OCI-LY7 (cell line): ENCODE results near the gene KRT31. TPM values are rescaled to one million over a fixed set of nuclear protein-coding genes. Genes with fewer than 3 reads are reported as not detected.

Source experiments
- BruUV-seq: library from RNA; stranded (reverse); fragments of 400-500 nt; replicated peaks from 2 replicates; lab custom pipeline; 2021; lab: Mats Ljungman, UMichigan
- CTCF ChIA-PET: fragments of 300-600 bp; sonication (Branson Sonifier 250); formaldehyde crosslinking; loops from one replicate; lab custom pipeline; 2022; ENCODE audit warnings: antibody characterized with exemption; ENCODE audit not compliant: unreplicated experiment; lab: Charles Lee
- POLR2A ChIA-PET: fragments of 300-600 bp; sonication (Branson Sonifier 250); formaldehyde crosslinking; loops from one replicate; lab custom pipeline; 2022; ENCODE audit warnings: antibody characterized with exemption; lab: Charles Lee
- DNase-seq: peaks from one replicate; pipeline ENCODE4 v3.0.0-alpha.2; 2015; ENCODE audit warnings: low spot score
- H2AFZ ChIP-seq: fragments of 200-600 bp; sonication (generic), shearing (Covaris generic); 2 replicates; pipeline ENCODE4 v1.6.1; 2014; ENCODE audit warnings: mild to moderate bottlenecking, antibody characterized with exemption, low read length, moderate library complexity
- H3K27ac ChIP-seq: fragments of 200-600 bp; sonication (generic); 2 replicates; pipeline ENCODE4 v1.5.1; 2014; ENCODE audit warnings: mixed run types, low read depth, mild to moderate bottlenecking, moderate library complexity, low read length, inconsistent platforms; ENCODE audit not compliant: poor library complexity, severe bottlenecking
- H3K36me3 ChIP-seq: fragments of 200-600 bp; sonication (generic); 2 replicates; pipeline ENCODE4 v1.6.1; 2014; ENCODE audit warnings: mild to moderate bottlenecking, antibody characterized with exemption, low read length, moderate library complexity, mixed read lengths; ENCODE audit not compliant: insufficient read depth
- H3K4me1 ChIP-seq: fragments of 200-600 bp; sonication (generic); 2 replicates; pipeline ENCODE4 v1.5.1; 2014; ENCODE audit warnings: mild to moderate bottlenecking, low read length; ENCODE audit not compliant: insufficient read depth, poor library complexity, severe bottlenecking
- H3K4me2 ChIP-seq: fragments of 200-600 bp; sonication (generic); 2 replicates; pipeline ENCODE4 v1.6.1; 2014; ENCODE audit warnings: mild to moderate bottlenecking, low read length
- H3K4me3 ChIP-seq: fragments of 200-600 bp; sonication (generic); 2 replicates; pipeline ENCODE4 v1.5.1; 2014; ENCODE audit warnings: mild to moderate bottlenecking, low read depth, low read length; ENCODE audit not compliant: poor library complexity, severe bottlenecking
- H3K79me2 ChIP-seq: fragments of 200-600 bp; sonication (generic); 2 replicates; pipeline ENCODE4 v1.6.1; 2016; ENCODE audit warnings: low read depth, mild to moderate bottlenecking, low read length, moderate library complexity, mixed read lengths; ENCODE audit not compliant: insufficient read depth
- H3K9me2 ChIP-seq: fragments of 200-600 bp; sonication (generic); 2 replicates; pipeline ENCODE4 v1.6.1; 2016; ENCODE audit warnings: mild to moderate bottlenecking, low read length, mixed read lengths; ENCODE audit not compliant: insufficient read depth
- H3K9me3 ChIP-seq: fragments of 200-600 bp; sonication (generic); 2 replicates; pipeline ENCODE4 v1.6.1; 2014; ENCODE audit warnings: mild to moderate bottlenecking, mixed run types, low read length, mixed read lengths
- H4K20me1 ChIP-seq: fragments of 200-600 bp; sonication (generic); 2 replicates; pipeline ENCODE4 v1.6.1; 2014; ENCODE audit warnings: mild to moderate bottlenecking, antibody characterized with exemption, low read length, moderate library complexity, mixed read lengths; ENCODE audit not compliant: insufficient read depth
- CTCF ChIP-seq: fragments of 200-600 bp; sonication (generic); conservative IDR thresholded peaks from 2 replicates; pipeline ENCODE4 v1.5.1; 2014; ENCODE audit warnings: mild to moderate bottlenecking, antibody characterized with exemption, low read length, moderate library complexity, mixed read lengths
- EZH2phosphoT487 ChIP-seq: fragments of 200-600 bp; sonication (generic); IDR thresholded peaks from 2 replicates; pipeline ENCODE4 v1.6.1; 2018; ENCODE audit warnings: low read depth, borderline replicate concordance, mild to moderate bottlenecking, mixed run types, antibody characterized with exemption, low read length, moderate library complexity, mixed read lengths
- intact Hi-C: fragments of 100-400 bp; cut with micrococcal nuclease; formaldehyde crosslinking; loops from one replicate; pipeline ENCODE4 v1.10.0; 2022; ENCODE audit not compliant: unreplicated experiment
- total RNA-seq, 2 experiments: library from RNA; depleted of rRNA in 1 of 2; stranded (reverse); fragments of >200 nt in 1 of 2; shearing (Covaris generic) in 1 of 2; gene quantifications; 2 replicates each; pipeline ENCODE4 v1.2.3, GENCODE V29; 2014 to 2022

Gene KRT31
- total RNA-seq, 2 experiments from 2014 or later, result not detected

GRCh38 chr17:41369713-41370112 lies 27.7 kb downstream of the KRT31 start, which contains the start of gene KRT33B:
TSS of gene KRT33B (minus strand) at chr17:41369813. CDS start at chr17:41369750, 63 bp downstream.
- Histone ChIP-seq H3K9me2 (no peaks in the 10 kb centered on the region), H3K27ac (no peak within 1 kb of the TSS), H4K20me1 (no peaks in the 10 kb centered on the region), H3K4me2 (no peak within 1 kb of the TSS), H3K79me2 (no peaks in the 10 kb centered on the region), H3K9me3 (no peaks in the 10 kb centered on the region), H3K4me1 (no peaks in the 10 kb centered on the region), H2AFZ (no peak within 1 kb of the TSS), H3K4me3 (no peak within 1 kb of the TSS), H3K36me3 (no peaks in the 10 kb centered on the region)
- CTCF ChIA-PET, result no interaction called here
- POLR2A ChIA-PET, result no interaction called here
- no peak for DNase-seq
- intact Hi-C loops, result no loop called here
- TF ChIP-seq EZH2phosphoT487, result no peak
- no peak for TF ChIP-seq CTCF
- BruUV-seq, result no TSS peak

GRCh38 chr17:41369023-41369422 lies 28.4 kb downstream of the KRT31 start:
- no peaks in the 10 kb centered on the region for H3K9me2 ChIP-seq
- no peaks in the 10 kb centered on the region for H3K36me3 ChIP-seq
- CTCF ChIA-PET, result no interaction called here
- BruUV-seq, result no TSS peak
- POLR2A ChIA-PET, result no interaction called here
- H3K4me1 ChIP-seq, result no peaks in the 10 kb centered on the region
- DNase-seq, result no peak
- H3K4me2 ChIP-seq, result no peak overlapping the region
- H3K9me3 ChIP-seq, result no peaks in the 10 kb centered on the region
- no peak overlapping the region for H3K4me3 ChIP-seq
- no peak overlapping the region for H3K27ac ChIP-seq
- H2AFZ ChIP-seq, result no peak overlapping the region
- H4K20me1 ChIP-seq, result no peaks in the 10 kb centered on the region
- intact Hi-C loops, result no loop called here
- TF ChIP-seq CTCF, result no peak
- no peak for TF ChIP-seq EZH2phosphoT487
- no peaks in the 10 kb centered on the region for H3K79me2 ChIP-seq

GRCh38 chr17:41367426-41368075 lies 29.9 kb downstream of the KRT31 start:
- H3K4me1 ChIP-seq, result no peaks in the 10 kb centered on the region
- no peak overlapping the region for H3K4me3 ChIP-seq
- POLR2A ChIA-PET, result interaction anchor here (0.8 kb wide), 1 partner anchor 23 kb away, joined by 3 read pairs; no protein-coding TSS in a partner anchor
- intact Hi-C loops, result no loop called here
- no peak for DNase-seq
- TF ChIP-seq EZH2phosphoT487 (no peak), CTCF (no peak)
- no peak overlapping the region for H2AFZ ChIP-seq
- H3K4me2 ChIP-seq, result no peak overlapping the region
- H3K36me3 ChIP-seq, result no peaks in the 10 kb centered on the region
- H3K27ac ChIP-seq, result no peak overlapping the region
- no peaks in the 10 kb centered on the region for H4K20me1 ChIP-seq
- no TSS peak for BruUV-seq
- H3K79me2 ChIP-seq, result no peaks in the 10 kb centered on the region
- H3K9me2 ChIP-seq, result no peaks in the 10 kb centered on the region
- CTCF ChIA-PET, result no interaction called here
- no peaks in the 10 kb centered on the region for H3K9me3 ChIP-seq
